Measurements from ENCODE around the gene EML6.

Gene EML6

GRCh38 chr2:54714996-54715395, 8.5 kb upstream of the EML6 start:
- no peak overlapping the region for H3K4me3 ChIP-seq (ENCODE audit: low read depth, low read length)
- in situ Hi-C loops (cut with HindIII; ENCODE audit: low sequenced_read_pairs): no loop called here
- TF ChIP-seq CTCF (IDR thresholded peaks at IDR 0.05; ENCODE audit: low read depth, low read length, missing control alignments): no peak
- no peak for DNase-seq (ENCODE audit: low read depth)

GRCh38 chr2:54716375-54716774, 7.1 kb upstream of the EML6 start:
- no peak overlapping the region for H3K4me3 ChIP-seq (ENCODE audit: low read depth, low read length)
- TF ChIP-seq CTCF (IDR thresholded peaks at IDR 0.05; ENCODE audit: low read depth, low read length, missing control alignments): no peak
- DNase-seq (ENCODE audit: low read depth): no peak
- in situ Hi-C loops (cut with HindIII; ENCODE audit: low sequenced_read_pairs): no loop called here

- no peak overlapping the region for H3K4me3 ChIP-seq (ENCODE audit: low read depth, low read length)
- in situ Hi-C loops (cut with HindIII; ENCODE audit: low sequenced_read_pairs): no loop called here
- TF ChIP-seq CTCF (IDR thresholded peaks at IDR 0.05; ENCODE audit: low read depth, low read length, missing control alignments): no peak
- DNase-seq (ENCODE audit: low read depth): no peak
These were observed 2.9 kb upstream of the EML6 start for GRCh38 chr2:54720563-54720962.

GRCh38 chr2:54722641-54723040, 821 bp upstream of the EML6 start:
- DNase-seq (ENCODE audit: low read depth): no peak
- in situ Hi-C loops (cut with HindIII; ENCODE audit: low sequenced_read_pairs): no loop called here
- peak overlapping the region; percentile 73 for H3K4me3 ChIP-seq (ENCODE audit: low read depth, low read length)
- TF ChIP-seq CTCF (IDR thresholded peaks at IDR 0.05; ENCODE audit: low read depth, low read length, missing control alignments): no peak

GRCh38 chr2:54723996-54724559, 616 bp downstream of the EML6 start:
- no peak for DNase-seq (ENCODE audit: low read depth)
- no peak for TF ChIP-seq CTCF (IDR thresholded peaks at IDR 0.05; ENCODE audit: low read depth, low read length, missing control alignments)
- H3K4me3 ChIP-seq (ENCODE audit: low read depth, low read length): peak overlapping the region; percentile 73
- in situ Hi-C loops (cut with HindIII; ENCODE audit: low sequenced_read_pairs): no loop called here

GRCh38 chr2:54724560-54725342, 1.3 kb downstream of the EML6 start:
- in situ Hi-C loops (cut with HindIII; ENCODE audit: low sequenced_read_pairs): no loop called here
- peak overlapping the region; percentile 73 for H3K4me3 ChIP-seq (ENCODE audit: low read depth, low read length)
- no peak for DNase-seq (ENCODE audit: low read depth)
- TF ChIP-seq CTCF (IDR thresholded peaks at IDR 0.05; ENCODE audit: low read depth, low read length, missing control alignments): no peak

Data from astrocyte of the cerebellum (primary cell).